Skin of body (tissue), 2 donors: ENCODE data around the gene ZKSCAN3. TPM values are rescaled to one million over a fixed set of nuclear protein-coding genes. Genes with fewer than 3 reads are reported as not detected.
"Not testable (repeated sequence)": the region's sequence is repeated elsewhere in the genome, so short reads cannot be mapped to it uniquely, and the experiment has no call there.

Experiments
- DNase-seq: peaks from one replicate; lab custom pipeline; 2025; lab: John Stamatoyannopoulos, UW
- total RNA-seq: library from RNA; depleted of rRNA; stranded (reverse); fragments of >200 nt; gene quantifications from one replicate; pipeline ENCODE4 v1.2.3, GENCODE V29; 2014

The ZKSCAN3 gene
- total RNA-seq, 1 donor from 2014 or later: 4.7 TPM

DNA sequence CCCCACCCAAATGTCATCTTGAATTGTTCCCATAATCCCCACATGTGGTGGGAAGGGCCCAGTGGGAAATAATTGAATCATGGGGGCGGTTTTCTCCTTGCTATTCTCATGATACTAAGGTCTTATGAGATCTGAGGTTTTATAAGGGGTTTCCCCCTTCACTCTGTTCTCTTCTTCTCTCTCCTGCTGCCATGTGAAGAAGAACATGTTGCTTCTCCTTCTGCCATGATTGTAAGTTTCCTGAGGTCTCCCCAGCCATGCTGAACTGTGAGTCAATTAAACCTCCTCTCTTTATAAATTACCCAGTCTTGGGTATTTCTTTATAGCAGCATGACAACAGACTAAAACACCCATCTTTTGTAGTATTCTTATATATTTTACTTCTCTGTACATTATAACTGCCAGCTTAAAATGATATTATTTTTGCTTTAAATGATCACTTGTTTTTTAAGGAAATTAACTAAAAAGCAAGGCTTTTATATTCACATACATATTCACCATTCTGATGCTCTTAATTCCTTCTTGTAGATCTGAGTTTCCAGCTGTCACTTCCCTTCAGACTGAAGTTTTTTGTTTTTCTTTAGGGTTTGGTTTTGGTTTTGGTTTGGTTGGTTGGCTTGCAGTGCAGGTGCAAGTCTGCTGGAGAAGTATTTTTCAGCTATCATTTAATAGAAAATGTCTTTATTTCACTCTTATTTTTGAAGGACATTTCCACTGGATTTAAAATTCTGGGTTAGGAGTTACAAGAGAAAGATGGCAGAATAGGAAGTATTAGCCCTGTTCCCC lies 9.2 kb upstream of the ZKSCAN3 start:
- DNase-seq: no peak

DNA sequence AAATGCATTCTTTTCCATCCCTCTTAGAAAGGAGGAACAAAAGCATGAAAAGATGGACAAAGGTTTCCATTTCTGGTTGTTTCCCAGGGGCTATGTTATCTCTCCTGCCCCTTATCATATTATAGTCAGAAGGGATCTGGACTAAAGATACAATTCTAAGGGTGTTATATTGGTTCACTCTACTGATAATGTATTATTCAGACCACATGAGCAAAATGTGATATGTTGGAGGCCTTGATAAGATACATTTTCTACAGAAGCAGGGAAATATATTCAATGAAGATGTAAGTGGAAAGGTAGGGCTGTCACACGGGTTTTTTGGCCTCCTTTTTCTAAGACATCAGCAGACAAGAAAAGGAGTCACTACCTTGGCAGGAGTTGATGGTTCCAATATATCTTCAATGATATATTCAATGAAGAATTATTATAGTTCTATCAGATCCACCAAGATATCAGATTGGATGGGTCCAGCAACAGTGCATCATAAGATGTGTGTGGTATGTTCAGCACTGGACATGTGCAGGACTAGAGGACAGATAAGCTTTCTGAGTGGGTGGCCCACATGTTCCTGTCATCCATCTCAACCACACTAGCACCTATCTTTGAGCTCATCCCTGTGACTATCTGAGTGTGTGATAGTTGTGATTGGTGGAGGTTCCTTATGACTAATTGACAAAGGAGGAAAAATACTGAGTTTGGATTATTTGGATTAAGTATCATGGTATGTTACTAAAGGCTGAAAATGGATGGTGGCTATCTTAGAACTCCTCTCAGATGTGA lies 5.7 kb upstream of the ZKSCAN3 start:
- no peak for DNase-seq

DNA sequence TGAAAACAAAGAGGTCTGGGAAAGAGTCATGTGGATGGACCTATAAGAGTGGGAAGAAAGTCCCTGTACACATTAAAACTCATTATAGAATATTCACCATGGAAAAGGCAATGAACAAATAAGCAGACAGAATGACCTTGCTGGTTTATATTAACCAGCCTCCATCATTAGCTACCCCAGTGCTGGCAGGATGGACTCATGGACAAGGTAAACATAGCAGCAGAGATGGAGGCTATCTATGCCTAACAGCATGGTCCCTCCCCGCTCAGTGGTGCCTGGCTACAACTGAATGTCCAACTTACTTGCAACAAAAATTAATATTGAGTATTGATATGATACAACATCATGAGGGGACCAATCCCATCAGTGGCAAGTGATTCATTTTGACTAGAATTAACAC lies 4.5 kb upstream of the ZKSCAN3 start:
- DNase-seq: no peak

GRCh38 chr6:28347119-28347518 lies 2.6 kb upstream of the ZKSCAN3 start:
- no peak for DNase-seq

- DNase-seq: no peak
Observed at GRCh38 chr6:28349344-28349891, 329 bp upstream of the ZKSCAN3 start.

GRCh38 chr6:28351087-28351486 lies 1.3 kb downstream of the ZKSCAN3 start:
- DNase-seq: no peak

GRCh38 chr6:28351493-28351925 lies 1.8 kb downstream of the ZKSCAN3 start:
- no peak for DNase-seq

DNA sequence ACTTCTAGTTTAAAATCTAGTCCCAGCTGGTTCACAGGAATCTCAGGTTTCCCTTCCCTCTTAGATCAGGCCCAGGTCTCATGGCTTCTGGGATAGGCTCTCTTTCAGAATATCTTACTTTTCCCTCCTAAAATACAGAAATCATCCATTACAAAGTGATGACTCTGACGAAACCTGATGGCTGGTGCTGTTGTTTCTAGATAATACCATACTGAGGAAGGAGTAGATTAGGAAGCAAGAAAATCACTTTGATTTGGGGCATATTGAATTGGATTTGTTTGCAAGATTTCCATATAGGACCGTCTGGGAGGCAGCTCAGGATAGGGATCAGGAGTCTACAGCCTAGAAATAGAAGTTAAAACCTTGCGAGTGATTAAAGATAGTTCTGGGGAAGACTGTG lies 3.6 kb downstream of the ZKSCAN3 start:
- DNase-seq: no peak

DNA sequence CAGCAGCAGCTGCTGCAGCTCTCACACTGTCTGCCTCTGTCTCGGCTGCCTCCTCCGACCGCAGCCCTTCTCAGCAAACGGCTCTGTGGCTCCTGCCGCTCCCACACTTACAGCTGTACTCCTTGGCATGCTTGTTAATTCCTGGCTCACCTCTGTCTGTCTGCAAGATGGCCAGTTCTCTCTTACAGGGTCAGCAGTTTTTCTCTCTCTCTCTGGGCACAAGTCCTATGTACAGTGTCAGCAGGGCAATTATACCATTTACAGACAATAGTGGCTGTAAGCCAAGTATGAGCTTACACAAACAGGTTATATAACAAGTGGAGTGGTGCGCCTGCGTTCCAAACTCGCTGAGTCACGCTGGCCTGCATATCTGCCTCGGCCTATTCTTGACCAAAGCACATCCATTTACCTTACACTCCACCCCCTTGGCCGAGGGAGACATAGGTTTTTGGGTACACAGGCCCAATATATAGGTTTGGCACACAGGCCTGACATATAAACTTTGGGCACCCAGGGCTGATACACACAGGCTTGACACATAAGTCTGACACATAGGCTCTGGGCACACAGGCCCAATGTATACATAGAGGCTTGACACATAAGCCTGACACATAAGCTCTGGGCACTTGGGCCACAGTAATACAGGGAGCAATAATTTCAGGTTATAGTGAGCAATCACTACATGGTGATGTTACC lies 4.4 kb downstream of the ZKSCAN3 start:
- DNase-seq: no peak

- peak; percentile 1 for DNase-seq
Observed at GRCh38 chr6:28354688-28355554, 5.2 kb downstream of the ZKSCAN3 start.

DNA sequence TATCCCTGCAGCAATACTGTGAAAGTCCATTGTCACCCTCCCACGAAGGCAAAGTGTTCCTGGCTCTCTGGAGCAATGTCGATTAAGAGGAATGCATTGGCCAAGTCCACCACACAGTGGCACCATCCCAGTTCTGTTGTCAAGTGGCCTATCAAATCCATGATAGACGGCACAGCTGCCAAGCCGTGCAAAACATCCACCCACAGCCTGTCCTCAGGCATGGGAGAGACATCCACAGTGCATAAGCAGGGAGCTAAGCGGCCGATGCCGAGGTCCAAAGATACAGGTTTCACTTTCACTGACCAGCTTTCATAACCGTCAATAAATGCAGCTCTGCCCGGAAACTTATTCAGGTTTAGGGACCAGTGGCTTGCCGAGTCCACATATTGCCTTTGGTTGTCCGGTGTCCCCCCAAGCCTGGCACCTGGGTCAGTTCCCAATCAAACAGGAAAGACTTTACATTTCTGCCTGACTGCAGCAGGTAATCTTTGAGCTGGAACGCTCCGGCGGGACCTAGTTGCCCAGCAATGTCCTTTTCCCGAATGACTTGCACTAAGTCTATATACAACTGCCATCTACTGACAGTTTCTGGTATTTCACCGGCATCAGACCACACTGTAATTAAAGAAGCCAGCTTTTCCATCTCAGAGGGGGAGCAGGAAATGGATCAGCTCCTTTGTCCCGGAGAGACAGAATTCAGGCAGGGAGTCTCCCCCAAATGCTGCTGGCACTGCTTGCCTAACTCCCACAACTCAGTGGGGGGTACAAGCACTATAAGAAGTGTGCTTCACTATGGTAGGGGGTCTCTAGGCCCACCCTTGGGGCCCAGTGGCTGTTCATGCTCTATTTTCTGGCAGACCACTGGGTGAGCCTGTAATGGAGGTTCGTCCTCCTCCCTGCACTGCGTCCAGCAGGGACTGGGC lies 6.3 kb downstream of the ZKSCAN3 start:
- DNase-seq: peak; percentile 74

GRCh38 chr6:28356666-28357020 lies 6.9 kb downstream of the ZKSCAN3 start:
- no peak for DNase-seq

DNA sequence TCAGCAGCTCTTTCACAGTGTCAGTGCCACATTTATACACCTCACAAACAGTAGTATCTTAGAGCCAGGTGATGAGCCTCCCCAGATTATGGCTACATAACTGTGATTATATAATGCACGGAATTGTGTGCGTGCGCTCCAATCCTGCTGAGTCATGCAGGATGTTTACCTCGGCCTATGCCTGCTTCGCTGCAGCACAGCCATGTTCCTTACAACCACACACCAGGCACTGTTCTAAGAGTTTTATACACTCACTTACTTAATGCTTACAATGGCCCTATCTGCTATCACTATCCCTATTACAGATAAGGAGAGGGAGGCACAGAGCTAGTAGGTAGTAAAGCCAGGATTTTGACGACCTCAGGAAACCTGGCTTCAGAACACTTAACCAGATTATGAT lies 7.3 kb downstream of the ZKSCAN3 start:
- no peak for DNase-seq

DNA sequence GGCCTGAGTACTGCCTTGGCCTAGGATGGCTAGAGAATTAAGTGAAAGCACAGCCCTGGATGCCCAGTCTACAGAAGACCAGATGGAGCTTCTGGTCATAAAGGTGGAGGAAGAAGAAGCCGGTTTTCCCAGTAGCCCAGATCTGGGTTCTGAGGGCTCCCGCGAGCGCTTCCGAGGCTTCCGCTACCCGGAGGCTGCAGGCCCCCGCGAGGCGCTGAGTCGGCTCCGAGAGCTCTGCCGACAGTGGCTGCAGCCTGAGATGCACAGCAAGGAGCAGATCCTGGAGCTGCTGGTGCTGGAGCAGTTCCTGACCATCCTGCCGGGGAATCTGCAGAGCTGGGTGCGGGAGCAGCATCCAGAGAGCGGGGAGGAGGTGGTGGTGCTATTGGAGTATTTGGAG lies 9.8 kb downstream of the ZKSCAN3 start:
- not testable (repeated sequence) for DNase-seq

DNA sequence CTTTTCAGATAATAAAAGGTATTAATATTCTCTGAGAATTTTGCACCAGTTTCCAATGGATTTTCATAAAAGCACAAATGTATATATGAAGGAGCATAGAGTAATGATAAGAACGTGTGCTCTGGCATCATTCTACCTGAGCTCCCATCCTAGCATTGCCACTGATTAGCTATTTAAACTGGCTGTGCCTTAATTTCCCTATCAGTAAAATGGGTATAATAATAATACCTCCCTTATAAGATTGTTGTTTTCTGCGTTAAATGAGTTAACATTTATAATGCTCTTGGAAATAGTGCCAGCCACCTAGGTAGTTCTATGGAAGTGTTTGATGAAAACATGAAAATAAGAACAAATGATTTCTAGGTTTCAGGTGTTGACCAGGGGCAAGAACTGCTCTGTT lies 11.2 kb downstream of the ZKSCAN3 start:
- DNase-seq: no peak

DNA sequence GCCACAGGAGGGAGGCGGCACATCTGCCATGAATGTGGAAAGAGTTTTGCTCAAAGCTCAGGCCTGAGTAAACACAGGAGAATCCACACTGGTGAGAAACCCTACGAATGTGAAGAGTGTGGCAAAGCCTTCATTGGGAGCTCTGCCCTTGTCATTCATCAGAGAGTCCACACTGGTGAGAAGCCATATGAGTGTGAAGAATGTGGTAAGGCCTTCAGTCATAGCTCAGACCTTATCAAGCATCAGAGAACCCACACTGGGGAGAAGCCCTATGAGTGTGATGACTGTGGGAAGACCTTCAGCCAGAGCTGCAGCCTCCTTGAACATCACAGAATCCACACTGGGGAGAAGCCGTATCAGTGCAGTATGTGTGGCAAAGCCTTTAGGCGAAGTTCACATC lies 15.8 kb downstream of the ZKSCAN3 start:
- DNase-seq: not testable (repeated sequence)

GRCh38 chr6:28368522-28368921 lies 18.8 kb downstream of the ZKSCAN3 start:
- DNase-seq: no peak

DNA sequence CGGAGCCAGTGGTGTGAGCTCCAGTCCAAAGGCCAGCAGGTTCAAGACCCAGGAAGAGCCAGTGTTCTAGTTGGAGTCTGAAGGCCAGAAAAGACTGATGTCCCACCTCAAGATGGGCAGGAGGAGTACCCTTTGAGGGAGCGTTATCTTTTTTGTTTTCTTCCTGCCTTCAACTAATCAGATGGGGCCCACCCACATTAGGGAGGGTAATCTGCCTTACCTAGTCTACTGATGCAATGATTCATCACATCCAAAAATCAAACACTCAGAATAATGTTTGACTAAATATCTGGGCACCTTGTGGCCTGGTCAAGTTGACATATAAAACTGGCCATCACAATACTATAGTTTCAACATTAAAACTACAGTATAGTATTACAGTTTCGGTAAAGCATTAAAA lies 19.7 kb downstream of the ZKSCAN3 start:
- DNase-seq: no peak

GRCh38 chr6:28370440-28370839 lies 20.7 kb downstream of the ZKSCAN3 start:
- DNase-seq: no peak

DNA sequence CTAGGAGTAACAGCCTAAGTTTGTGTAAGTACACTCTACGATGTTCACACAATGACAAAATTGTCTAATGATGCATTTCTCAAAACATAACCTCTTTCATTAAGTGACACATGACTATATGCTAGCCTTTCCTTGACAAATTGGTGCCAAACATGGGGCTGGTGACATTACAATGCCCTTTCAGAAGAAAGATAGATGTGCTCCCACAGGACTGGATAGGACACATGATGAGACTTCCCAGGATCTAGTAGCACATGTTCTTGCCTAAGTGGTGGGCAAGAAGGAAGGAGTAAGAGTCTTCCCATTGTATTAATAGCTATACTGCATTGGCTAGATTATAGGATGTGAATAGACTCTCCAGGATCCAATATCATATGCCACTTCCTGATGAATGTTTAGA lies 21.5 kb downstream of the ZKSCAN3 start:
- no peak for DNase-seq
